HepG2 (cell line): ENCODE results near the gene TOB2.

Source experiments
- AKAP8 ChIP-seq: sonication (generic); formaldehyde crosslinking; IDR thresholded peaks from 2 replicates; pipeline ENCODE4 v1.5.1; 2020; ENCODE audit warnings: mild to moderate bottlenecking, missing genetic modification reagents
- HCFC1 ChIP-seq: fragments of 150-350 bp; IDR thresholded peaks from 2 replicates; pipeline ENCODE4 v1.6.1; 2014; ENCODE audit warnings: low read depth, low read length
- KLF16 ChIP-seq, 2 experiments: sonication (generic) in 1 of 2; formaldehyde crosslinking in 1 of 2; IDR thresholded peaks; 2 replicates each; pipeline versions ENCODE4 v1.6.1 to v1.8.0; 2016 to 2023; ENCODE audit warnings: missing genetic modification reagents in 2 of 2, missing compliant biosample characterization in 1 of 2
- POLR2A ChIP-seq, 2 experiments: IDR thresholded peaks; 2 replicates each; pipeline ENCODE4 v1.6.1; 2011; ENCODE audit warnings: low read depth in 2 of 2, low read length in 2 of 2, mild to moderate bottlenecking in 1 of 2, moderate library complexity in 1 of 2; ENCODE audit not compliant: insufficient read depth in 1 of 2
- TCF12 ChIP-seq, 2 experiments: fragments of 450-650 bp in 1 of 2; sonication (generic) in 1 of 2; formaldehyde crosslinking in 1 of 2; IDR thresholded peaks; 2 replicates each; pipeline versions ENCODE4 v1.6.1 to v1.8.0; 2017 to 2022; ENCODE audit warnings: antibody characterized with exemption in 1 of 2, mild to moderate bottlenecking in 1 of 2, missing genetic modification reagents in 1 of 2, moderate library complexity in 1 of 2
- ZNF331 ChIP-seq: sonication (generic); formaldehyde crosslinking; IDR thresholded peaks from 2 replicates; pipeline ENCODE4 v1.4.0; 2020; ENCODE audit warnings: missing genetic modification reagents
- ZNF549 ChIP-seq: sonication (generic); formaldehyde crosslinking; IDR thresholded peaks from 2 replicates; pipeline ENCODE4 v1.5.0; 2020; ENCODE audit warnings: missing genetic modification reagents
- TF ChIP-seq, protein P1 (sequence below): sonication (generic); formaldehyde crosslinking; IDR thresholded peaks from 2 replicates; pipeline ENCODE4 v1.5.0; 2020; ENCODE audit warnings: mild to moderate bottlenecking, missing genetic modification reagents, moderate library complexity
- TF ChIP-seq, protein P2 (sequence below): sonication (generic); formaldehyde crosslinking; IDR thresholded peaks from 2 replicates; pipeline ENCODE4 v1.4.0; 2020; ENCODE audit warnings: missing genetic modification reagents

DNA sequence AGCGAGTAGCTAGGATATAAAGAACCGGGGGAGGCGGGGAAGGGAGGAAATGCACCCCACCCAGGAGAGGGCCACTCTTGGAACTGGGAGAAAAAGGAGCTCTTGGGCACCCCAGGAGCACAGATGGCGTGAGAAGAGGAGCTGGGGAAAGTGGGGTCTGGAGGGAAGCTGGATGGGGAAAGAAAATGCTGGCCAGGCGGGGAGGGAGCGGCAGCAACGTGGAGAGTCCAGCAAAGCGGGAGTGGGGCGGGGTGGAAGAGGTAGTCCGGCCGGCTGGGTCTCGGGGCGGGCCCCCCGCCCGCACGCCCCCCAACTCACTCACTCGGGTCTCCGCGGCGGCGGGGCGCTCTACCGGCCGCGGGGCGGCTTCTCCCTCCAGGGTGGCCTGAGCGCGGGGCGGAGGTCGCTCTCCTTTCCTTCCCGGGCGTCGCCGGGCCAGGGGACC lies 522 bp downstream of the TOB2 start:
- no peak for TF ChIP-seq KLF16 (CRISPR knock-in tag; IDR thresholded peaks at IDR 0.05)
- no peak for TF ChIP-seq POLR2A (IDR thresholded peaks at IDR 0.05; ENCODE audit: insufficient read depth in 1 of 2, low read depth in 2 of 2, low read length in 2 of 2)
- TF ChIP-seq, protein P1, sequence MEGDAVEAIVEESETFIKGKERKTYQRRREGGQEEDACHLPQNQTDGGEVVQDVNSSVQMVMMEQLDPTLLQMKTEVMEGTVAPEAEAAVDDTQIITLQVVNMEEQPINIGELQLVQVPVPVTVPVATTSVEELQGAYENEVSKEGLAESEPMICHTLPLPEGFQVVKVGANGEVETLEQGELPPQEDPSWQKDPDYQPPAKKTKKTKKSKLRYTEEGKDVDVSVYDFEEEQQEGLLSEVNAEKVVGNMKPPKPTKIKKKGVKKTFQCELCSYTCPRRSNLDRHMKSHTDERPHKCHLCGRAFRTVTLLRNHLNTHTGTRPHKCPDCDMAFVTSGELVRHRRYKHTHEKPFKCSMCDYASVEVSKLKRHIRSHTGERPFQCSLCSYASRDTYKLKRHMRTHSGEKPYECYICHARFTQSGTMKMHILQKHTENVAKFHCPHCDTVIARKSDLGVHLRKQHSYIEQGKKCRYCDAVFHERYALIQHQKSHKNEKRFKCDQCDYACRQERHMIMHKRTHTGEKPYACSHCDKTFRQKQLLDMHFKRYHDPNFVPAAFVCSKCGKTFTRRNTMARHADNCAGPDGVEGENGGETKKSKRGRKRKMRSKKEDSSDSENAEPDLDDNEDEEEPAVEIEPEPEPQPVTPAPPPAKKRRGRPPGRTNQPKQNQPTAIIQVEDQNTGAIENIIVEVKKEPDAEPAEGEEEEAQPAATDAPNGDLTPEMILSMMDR (CRISPR knock-in tag) = no peak
- TF ChIP-seq HCFC1 = no peak
- TF ChIP-seq, protein P2, sequence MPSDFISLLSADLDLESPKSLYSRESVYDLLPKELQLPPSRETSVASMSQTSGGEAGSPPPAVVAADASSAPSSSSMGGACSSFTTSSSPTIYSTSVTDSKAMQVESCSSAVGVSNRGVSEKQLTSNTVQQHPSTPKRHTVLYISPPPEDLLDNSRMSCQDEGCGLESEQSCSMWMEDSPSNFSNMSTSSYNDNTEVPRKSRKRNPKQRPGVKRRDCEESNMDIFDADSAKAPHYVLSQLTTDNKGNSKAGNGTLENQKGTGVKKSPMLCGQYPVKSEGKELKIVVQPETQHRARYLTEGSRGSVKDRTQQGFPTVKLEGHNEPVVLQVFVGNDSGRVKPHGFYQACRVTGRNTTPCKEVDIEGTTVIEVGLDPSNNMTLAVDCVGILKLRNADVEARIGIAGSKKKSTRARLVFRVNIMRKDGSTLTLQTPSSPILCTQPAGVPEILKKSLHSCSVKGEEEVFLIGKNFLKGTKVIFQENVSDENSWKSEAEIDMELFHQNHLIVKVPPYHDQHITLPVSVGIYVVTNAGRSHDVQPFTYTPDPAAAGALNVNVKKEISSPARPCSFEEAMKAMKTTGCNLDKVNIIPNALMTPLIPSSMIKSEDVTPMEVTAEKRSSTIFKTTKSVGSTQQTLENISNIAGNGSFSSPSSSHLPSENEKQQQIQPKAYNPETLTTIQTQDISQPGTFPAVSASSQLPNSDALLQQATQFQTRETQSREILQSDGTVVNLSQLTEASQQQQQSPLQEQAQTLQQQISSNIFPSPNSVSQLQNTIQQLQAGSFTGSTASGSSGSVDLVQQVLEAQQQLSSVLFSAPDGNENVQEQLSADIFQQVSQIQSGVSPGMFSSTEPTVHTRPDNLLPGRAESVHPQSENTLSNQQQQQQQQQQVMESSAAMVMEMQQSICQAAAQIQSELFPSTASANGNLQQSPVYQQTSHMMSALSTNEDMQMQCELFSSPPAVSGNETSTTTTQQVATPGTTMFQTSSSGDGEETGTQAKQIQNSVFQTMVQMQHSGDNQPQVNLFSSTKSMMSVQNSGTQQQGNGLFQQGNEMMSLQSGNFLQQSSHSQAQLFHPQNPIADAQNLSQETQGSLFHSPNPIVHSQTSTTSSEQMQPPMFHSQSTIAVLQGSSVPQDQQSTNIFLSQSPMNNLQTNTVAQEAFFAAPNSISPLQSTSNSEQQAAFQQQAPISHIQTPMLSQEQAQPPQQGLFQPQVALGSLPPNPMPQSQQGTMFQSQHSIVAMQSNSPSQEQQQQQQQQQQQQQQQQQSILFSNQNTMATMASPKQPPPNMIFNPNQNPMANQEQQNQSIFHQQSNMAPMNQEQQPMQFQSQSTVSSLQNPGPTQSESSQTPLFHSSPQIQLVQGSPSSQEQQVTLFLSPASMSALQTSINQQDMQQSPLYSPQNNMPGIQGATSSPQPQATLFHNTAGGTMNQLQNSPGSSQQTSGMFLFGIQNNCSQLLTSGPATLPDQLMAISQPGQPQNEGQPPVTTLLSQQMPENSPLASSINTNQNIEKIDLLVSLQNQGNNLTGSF (CRISPR knock-in tag) = no peak
- TF ChIP-seq ZNF549 (CRISPR knock-in tag) = no peak
- no peak for TF ChIP-seq TCF12 (IDR thresholded peaks at IDR 0.05)
- no peak for TF ChIP-seq TCF12 (CRISPR knock-in tag; IDR thresholded peaks at IDR 0.05)
- no peak for TF ChIP-seq AKAP8 (CRISPR knock-in tag)
- no peak for TF ChIP-seq ZNF331 (CRISPR knock-in tag)
